Muscle layer of colon (tissue), 2 donors: ENCODE data around the gene AHRR.

Experiments
- H3K27ac ChIP-seq: one replicate; pipeline ENCODE4 v1.7.0; 2013; ENCODE audit warnings: low read depth, mild to moderate bottlenecking, low read length, moderate library complexity
- H3K27me3 ChIP-seq, 2 donors: one replicate each; pipeline ENCODE4 v1.7.0; 2013; ENCODE audit warnings: low read length in 2 of 2, mild to moderate bottlenecking in 2 of 2; ENCODE audit not compliant: insufficient read depth in 2 of 2, control insufficient read depth in 1 of 2
- H3K36me3 ChIP-seq: one replicate; pipeline ENCODE4 v1.7.0; 2013; ENCODE audit warnings: mild to moderate bottlenecking, low read length; ENCODE audit not compliant: insufficient read depth
- H3K4me1 ChIP-seq: one replicate; pipeline ENCODE4 v1.7.0; 2013; ENCODE audit warnings: mild to moderate bottlenecking, low read length; ENCODE audit not compliant: insufficient read depth
- H3K4me3 ChIP-seq, 2 donors: one replicate each; pipeline ENCODE4 v1.7.0; 2013; ENCODE audit warnings: low read length in 2 of 2, low read depth in 1 of 2, mild to moderate bottlenecking in 1 of 2, moderate library complexity in 1 of 2
- H3K9ac ChIP-seq: one replicate; pipeline ENCODE4 v1.7.0; 2013; ENCODE audit warnings: low read length
- H3K9me3 ChIP-seq: one replicate; pipeline ENCODE4 v1.7.0; 2013; ENCODE audit warnings: mild to moderate bottlenecking, low read length
- donor health status: abdominal sarcoma.
- donor health status: Adenocarcinoma of cecum.

AHRR gene

DNA sequence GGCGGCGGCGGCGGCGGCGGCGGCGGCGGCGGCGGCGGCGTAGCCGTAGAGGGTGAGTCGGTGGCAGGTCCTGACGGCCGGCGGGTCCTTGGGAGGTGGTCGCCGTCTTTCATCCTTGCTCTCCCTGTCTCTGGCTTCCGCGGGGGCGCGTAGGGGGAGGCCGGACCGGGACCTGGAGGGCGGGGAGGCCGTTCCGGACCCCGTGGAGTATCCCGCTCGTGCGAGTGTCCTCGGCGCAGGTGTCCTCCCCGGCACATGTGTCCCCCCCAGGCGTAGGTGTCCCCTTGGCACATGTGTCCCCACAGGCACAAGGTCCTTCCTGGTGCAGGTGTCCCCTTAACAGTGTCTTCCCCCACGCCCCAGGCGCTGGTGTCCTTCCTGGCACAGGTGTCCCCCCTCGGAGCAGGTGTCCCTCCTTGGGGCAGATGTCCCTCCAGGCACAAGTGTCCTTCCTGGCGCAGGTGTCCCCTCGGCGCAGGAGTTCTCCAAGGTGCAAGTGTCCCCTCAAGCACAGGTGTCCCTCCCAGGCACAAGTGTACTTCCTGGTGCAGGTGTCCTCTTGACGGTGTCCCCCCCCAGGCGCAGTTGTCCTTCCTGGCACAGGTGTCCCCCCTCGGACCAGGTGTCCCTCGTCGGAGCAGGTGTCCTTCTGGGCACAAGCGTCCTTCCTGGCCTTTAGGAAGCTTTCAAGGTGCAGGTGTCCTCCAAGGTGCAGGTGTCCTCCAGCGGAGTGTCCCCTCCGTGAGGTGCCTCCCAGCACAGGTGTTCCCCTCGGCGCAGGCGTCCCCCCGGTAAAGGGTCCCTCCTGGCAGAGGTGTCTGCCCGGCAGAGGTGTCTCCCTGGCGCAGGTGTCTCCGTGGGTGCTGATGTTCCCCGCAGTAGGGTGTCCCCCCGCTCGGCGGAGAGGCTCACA is 122.0 kb downstream of the AHRR start:
- Histone ChIP-seq H3K4me1 (peaks cover 22% of the 10 kb centered on the region), H3K36me3 (peaks cover 29% of the 10 kb centered on the region), H3K27ac (peak overlapping the region; percentile 80), H3K4me3 (peak overlapping the region; percentile 97 to 99), H3K27me3 (no peaks in the 10 kb centered on the region), H3K9ac (peak overlapping the region; percentile 78), H3K9me3 (no peaks in the 10 kb centered on the region)

- H3K9ac ChIP-seq = no peak overlapping the region
- H3K4me3 ChIP-seq = peak overlapping the region; percentile 97 to 99
- peaks cover 22% of the 10 kb centered on the region for H3K4me1 ChIP-seq
- H3K27ac ChIP-seq = no peak overlapping the region
- peaks cover 36% of the 10 kb centered on the region for H3K36me3 ChIP-seq
- no peaks in the 10 kb centered on the region for H3K9me3 ChIP-seq
- no peaks in the 10 kb centered on the region for H3K27me3 ChIP-seq
These were observed 122.7 kb downstream of the AHRR start for GRCh38 chr5:444226-444625.

GRCh38 chr5:445591-445990 is 124.1 kb downstream of the AHRR start:
- H3K36me3 ChIP-seq = peaks cover 49% of the 10 kb centered on the region
- H3K27ac ChIP-seq = no peak overlapping the region
- H3K9me3 ChIP-seq = no peaks in the 10 kb centered on the region

GRCh38 chr5:446066-446882 is 124.8 kb downstream of the AHRR start:
- Histone ChIP-seq H3K27me3 (no peaks in the 10 kb centered on the region), H3K9ac (no peak overlapping the region), H3K36me3 (peaks cover 49% of the 10 kb centered on the region), H3K4me3 (no peak overlapping the region), H3K4me1 (peaks cover 22% of the 10 kb centered on the region), H3K27ac (no peak overlapping the region), H3K9me3 (no peaks in the 10 kb centered on the region)

More at GRCh38 chr5:445591-445990, 124.1 kb downstream of the AHRR start:
- Histone ChIP-seq H3K4me3 (no peak overlapping the region), H3K4me1 (peaks cover 22% of the 10 kb centered on the region), H3K9ac (no peak overlapping the region), H3K27me3 (no peaks in the 10 kb centered on the region)

GRCh38 chr5:446883-447263 is 125.4 kb downstream of the AHRR start:
- Histone ChIP-seq H3K27me3 (no peaks in the 10 kb centered on the region), H3K9me3 (no peaks in the 10 kb centered on the region), H3K36me3 (peaks cover 49% of the 10 kb centered on the region), H3K9ac (no peak overlapping the region), H3K27ac (no peak overlapping the region), H3K4me3 (no peak overlapping the region), H3K4me1 (peaks cover 19% of the 10 kb centered on the region)

GRCh38 chr5:447501-447900 is 126.0 kb downstream of the AHRR start:
- Histone ChIP-seq H3K36me3 (peaks cover 49% of the 10 kb centered on the region), H3K9ac (no peak overlapping the region), H3K4me1 (peaks cover 13% of the 10 kb centered on the region), H3K27ac (no peak overlapping the region), H3K4me3 (no peak overlapping the region), H3K9me3 (peaks cover 4% of the 10 kb centered on the region), H3K27me3 (no peaks in the 10 kb centered on the region)

DNA sequence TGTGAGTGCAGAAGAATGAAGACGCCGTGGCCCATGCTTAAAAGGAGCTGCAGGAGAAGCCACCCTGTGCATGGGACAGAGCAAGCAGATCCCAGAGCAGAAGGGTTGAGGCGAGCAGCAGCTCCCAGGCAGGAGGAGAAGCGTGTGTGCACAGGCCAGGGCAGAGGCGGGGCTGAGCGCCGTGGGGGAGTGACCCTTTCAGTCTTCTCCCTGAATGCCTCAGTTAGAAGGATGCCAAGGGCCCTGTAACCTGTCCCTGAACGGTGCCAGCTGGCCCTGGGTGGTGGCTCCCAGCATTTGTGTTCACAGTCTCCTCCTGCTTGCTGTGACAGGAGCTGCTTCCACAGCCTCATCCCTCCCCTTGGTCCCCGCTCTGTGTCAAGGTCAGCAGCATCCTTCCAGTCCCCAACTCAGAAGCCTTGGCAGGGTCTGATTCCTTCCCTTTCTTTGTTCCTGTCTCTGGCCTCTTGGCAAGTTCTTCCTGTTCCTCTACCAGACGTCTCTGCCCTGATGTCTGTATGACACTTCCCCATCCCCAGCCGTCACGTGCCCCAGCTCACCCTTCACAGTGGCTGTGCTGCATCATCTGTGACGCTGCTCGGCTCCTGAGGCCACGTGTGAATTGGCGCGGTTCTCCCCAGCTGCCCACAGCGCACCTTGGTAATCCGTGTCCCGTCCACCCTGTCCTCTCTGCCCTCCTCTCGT is 126.7 kb downstream of the AHRR start:
- Histone ChIP-seq H3K4me3 (no peak overlapping the region), H3K36me3 (peaks cover 52% of the 10 kb centered on the region), H3K9me3 (peaks cover 4% of the 10 kb centered on the region), H3K27me3 (no peaks in the 10 kb centered on the region), H3K4me1 (peaks cover 12% of the 10 kb centered on the region), H3K27ac (no peak overlapping the region), H3K9ac (no peak overlapping the region)

DNA sequence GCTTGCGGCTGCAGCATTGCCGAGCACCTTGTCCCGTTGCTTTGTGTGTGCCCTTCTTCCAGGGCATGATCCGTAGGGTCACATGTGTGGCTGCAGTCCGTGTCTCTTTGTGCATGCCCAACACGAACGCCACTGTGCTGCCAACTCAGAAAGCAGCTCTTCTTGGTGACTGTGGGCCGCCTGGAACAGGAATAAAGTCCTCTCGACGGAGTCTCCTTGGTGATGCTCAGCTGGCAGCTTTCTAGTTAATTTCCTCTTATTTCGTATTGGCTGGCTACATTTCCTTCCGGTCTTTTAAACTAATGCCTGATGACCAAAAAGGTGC is 127.2 kb downstream of the AHRR start:
- Histone ChIP-seq H3K27ac (no peak overlapping the region), H3K4me3 (no peak overlapping the region)

GRCh38 chr5:449151-449550 is 127.6 kb downstream of the AHRR start:
- H3K4me1 ChIP-seq = peaks cover 6% of the 10 kb centered on the region
- peaks cover 62% of the 10 kb centered on the region for H3K36me3 ChIP-seq
- no peak overlapping the region for H3K27ac ChIP-seq
- H3K9ac ChIP-seq = no peak overlapping the region
- H3K27me3 ChIP-seq = no peaks in the 10 kb centered on the region
- peaks cover 4% of the 10 kb centered on the region for H3K9me3 ChIP-seq
- H3K4me3 ChIP-seq = no peak overlapping the region

More for the DNA sequence above, 127.2 kb downstream of the AHRR start:
- no peaks in the 10 kb centered on the region for H3K27me3 ChIP-seq
- peaks cover 57% of the 10 kb centered on the region for H3K36me3 ChIP-seq
- H3K9me3 ChIP-seq = peaks cover 4% of the 10 kb centered on the region
- peaks cover 10% of the 10 kb centered on the region for H3K4me1 ChIP-seq
- H3K9ac ChIP-seq = no peak overlapping the region

DNA sequence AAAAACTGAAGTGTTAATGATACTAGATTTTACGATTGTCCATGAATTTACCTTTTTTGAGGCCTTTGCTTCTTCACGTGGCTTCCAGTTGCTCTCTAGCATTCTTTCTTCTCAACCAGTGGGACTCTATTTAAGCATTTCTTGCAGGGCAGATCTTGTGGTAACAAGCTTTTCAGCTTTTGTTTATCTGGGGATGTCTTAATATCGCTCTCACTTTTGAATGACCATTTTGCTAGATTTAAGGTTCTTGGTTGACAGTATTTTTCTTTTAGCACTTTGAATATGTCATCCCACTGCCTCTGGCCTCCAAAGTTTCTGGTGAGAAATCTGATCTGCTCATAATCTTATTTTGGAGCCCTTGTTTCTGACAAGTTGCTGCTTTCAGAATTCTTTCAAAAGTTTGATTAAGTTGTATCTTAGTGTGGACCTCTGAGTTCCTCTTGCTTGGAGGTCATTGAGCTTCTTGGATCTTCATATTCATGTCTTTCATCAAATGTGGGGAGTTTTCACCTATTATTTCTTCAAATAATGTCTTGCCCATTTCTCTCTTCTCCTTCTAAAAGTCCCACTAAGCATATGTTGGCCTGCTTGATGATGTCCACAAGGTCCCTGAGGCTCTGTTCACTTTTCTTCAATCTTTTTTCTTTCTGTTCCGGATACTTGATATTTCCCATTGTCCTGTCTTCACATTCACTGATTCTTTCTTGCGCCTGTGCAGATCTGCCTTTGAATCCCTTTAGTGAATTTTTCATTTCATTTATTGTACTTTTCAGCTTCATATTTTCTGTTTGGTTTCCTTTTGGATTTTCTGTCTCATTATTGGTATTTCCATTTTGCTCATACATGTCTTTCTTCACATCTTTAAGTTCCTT is 130.3 kb downstream of the AHRR start:
- peaks cover 4% of the 10 kb centered on the region for H3K9me3 ChIP-seq
- peaks cover 64% of the 10 kb centered on the region for H3K36me3 ChIP-seq
- no peak overlapping the region for H3K27ac ChIP-seq
- H3K27me3 ChIP-seq = no peaks in the 10 kb centered on the region
- H3K9ac ChIP-seq = no peak overlapping the region
- H3K4me1 ChIP-seq = no peaks in the 10 kb centered on the region
- no peak overlapping the region for H3K4me3 ChIP-seq
